SK-N-SH (cell line): Measurements from ENCODE around the gene FHOD3.

Experiments
- EZH2phosphoT487 ChIP-seq: fragments of 200-600 bp; sonication (generic); IDR thresholded peaks from 2 replicates; pipeline ENCODE4 v1.6.1; 2017; ENCODE audit warnings: low read depth, mixed run types, mild to moderate bottlenecking, antibody characterized with exemption, moderate library complexity, borderline replicate concordance
- MAX ChIP-seq: IDR thresholded peaks from 2 replicates; pipeline ENCODE4 v1.4.0; 2012; ENCODE audit warnings: low read depth

- TF ChIP-seq MAX (no peak), EZH2phosphoT487 (no peak)
These were observed 11.4 kb downstream of the FHOD3 start for GRCh38 chr18:36308711-36309435.
